BLaER1 (cell line): ENCODE results near the gene SERHL2.
"Not testable (repeated sequence)": the region's sequence is repeated elsewhere in the genome, so short reads cannot be mapped to it uniquely, and the experiment has no call there.

Experiments used
- H3K27ac ChIP-seq: shearing (Covaris generic); formaldehyde crosslinking; 2 replicates; pipeline ENCODE4 v1.8.1; 2022
- H3K27me3 ChIP-seq: shearing (Covaris generic); formaldehyde crosslinking; 2 replicates; pipeline ENCODE4 v1.8.1; 2022
- H3K36me3 ChIP-seq: shearing (Covaris generic); formaldehyde crosslinking; 2 replicates; pipeline ENCODE4 v1.8.1; 2022
- H3K4me1 ChIP-seq: shearing (Covaris generic); formaldehyde crosslinking; 2 replicates; pipeline ENCODE4 v1.8.1; 2022
- H3K4me2 ChIP-seq: shearing (Covaris generic); formaldehyde crosslinking; 2 replicates; pipeline ENCODE4 v1.8.1; 2022
- H3K4me3 ChIP-seq: shearing (Covaris generic); formaldehyde crosslinking; 2 replicates; pipeline ENCODE4 v1.8.1; 2022
- H3K9ac ChIP-seq: shearing (Covaris generic); formaldehyde crosslinking; 2 replicates; pipeline ENCODE4 v1.8.1; 2022
- H3K9me3 ChIP-seq: shearing (Covaris generic); formaldehyde crosslinking; 2 replicates; pipeline ENCODE4 v1.8.1; 2022
- H4K20me1 ChIP-seq: shearing (Covaris generic); formaldehyde crosslinking; 2 replicates; pipeline ENCODE4 v1.8.1; 2022
- Cebpa-rat ChIP-seq: shearing (Covaris generic); IDR thresholded peaks from 2 replicates; pipeline ENCODE4 v1.8.1; 2022

The SERHL2 gene

DNA sequence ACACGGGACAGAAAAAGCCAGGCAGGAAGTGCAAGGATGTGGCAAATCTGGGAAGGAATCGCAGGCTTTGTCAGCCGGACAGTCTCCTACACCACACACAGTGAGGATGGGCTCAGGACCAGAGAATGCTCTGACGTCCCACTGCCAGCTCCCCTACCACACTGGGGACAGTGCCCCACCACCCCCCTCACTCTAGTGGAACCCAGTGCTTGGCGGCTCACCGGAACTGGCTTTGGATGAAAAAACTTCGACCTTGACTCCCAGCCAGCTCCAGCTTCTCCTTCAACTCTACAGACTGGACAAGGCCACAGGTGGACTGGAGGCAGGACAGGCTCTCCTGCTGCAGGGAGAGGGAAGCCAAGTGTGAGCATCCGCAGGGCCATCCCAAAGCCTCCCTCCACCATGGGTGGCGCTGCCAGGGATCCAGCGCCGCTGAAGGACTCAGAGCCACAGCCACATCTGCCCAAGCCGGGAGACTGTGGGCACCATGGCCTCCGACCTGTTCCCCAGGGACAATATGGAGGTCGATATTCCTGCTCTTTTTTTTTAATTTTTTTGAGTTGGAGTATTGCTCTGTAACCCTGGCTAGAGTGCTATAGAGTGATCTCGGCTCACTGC lies 24.0 kb downstream of the SERHL2 start:
- H3K9me3 ChIP-seq, result no peaks in the 10 kb centered on the region
- H3K36me3 ChIP-seq, result peaks cover 67% of the 10 kb centered on the region
- H3K4me1 ChIP-seq, result peaks cover 16% of the 10 kb centered on the region
- no peak overlapping the region for H3K4me2 ChIP-seq
- H3K4me3 ChIP-seq, result no peak overlapping the region
- no peak for TF ChIP-seq Cebpa-rat
- H3K27me3 ChIP-seq, result no peaks in the 10 kb centered on the region
- H3K9ac ChIP-seq, result no peak overlapping the region
- H3K27ac ChIP-seq, result no peak overlapping the region
- H4K20me1 ChIP-seq, result peaks cover 37% of the 10 kb centered on the region

DNA sequence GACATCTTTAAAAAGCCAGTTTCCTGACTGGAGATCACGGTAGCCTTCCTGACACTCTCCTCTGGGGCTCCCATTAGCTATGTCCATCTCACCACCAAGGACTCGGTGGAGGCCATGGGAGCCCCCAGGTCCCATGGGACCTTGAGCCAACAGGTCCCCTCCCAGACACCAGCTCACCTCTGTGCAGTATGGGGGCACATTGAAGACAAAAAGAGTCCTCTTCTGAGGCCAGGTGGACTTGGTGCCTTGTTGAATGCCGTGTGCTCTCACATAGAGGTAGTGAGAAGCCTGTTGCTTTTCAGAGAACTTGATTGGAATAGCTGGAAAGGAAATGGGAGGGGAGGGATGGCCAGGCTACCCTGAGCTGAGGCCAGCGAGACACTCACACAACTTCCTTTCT lies 26.3 kb downstream of the SERHL2 start:
- H3K9ac ChIP-seq, H3K27ac ChIP-seq, H3K27me3 ChIP-seq, H3K9me3 ChIP-seq, H3K4me3 ChIP-seq: not testable (repeated sequence)
- Histone ChIP-seq H3K4me2 (peak overlapping the region; percentile 24; the same call in 1 of the 2 replicates), H3K36me3 (peaks cover 69% of the 10 kb centered on the region), H4K20me1 (peaks cover 26% of the 10 kb centered on the region), H3K4me1 (peaks cover 16% of the 10 kb centered on the region)

DNA sequence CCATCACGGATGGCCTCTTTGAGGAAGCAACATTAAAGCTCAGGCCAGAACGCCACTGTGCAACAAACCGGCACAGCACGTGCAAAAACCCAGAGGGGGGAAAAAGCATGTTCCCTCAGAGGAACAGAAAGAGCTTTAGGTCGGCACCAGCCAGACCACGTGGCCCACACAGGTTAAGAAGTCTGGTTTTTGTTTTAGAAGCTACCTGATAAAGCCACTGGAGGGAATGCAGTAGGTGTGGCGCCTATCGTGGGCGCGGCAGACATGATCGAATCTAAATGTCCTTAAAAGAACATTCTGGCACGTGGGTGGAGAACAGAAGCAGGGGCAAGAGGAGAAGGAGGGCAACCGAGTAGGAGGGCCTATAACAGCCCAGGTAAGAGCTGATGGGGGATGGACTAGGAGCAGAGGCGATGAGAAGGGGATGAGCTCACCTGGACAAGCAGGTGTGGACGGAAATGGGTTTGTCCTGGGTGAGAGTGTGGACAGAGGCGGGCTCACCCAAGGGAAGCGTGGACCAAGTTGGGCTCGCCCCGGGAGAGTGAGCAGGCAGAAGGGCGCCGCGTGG lies 27.5 kb downstream of the SERHL2 start:
- H3K9ac ChIP-seq, result peak overlapping the region; percentile 93
- H4K20me1 ChIP-seq, result peaks cover 26% of the 10 kb centered on the region
- H3K9me3 ChIP-seq, H3K27me3 ChIP-seq: not testable (repeated sequence)
- H3K4me3 ChIP-seq, result peak overlapping the region; percentile 84
- H3K4me2 ChIP-seq, result peak overlapping the region; percentile 82
- peaks cover 25% of the 10 kb centered on the region for H3K4me1 ChIP-seq
- H3K36me3 ChIP-seq, result peaks cover 72% of the 10 kb centered on the region
- H3K27ac ChIP-seq, result peak overlapping the region; percentile 93

DNA sequence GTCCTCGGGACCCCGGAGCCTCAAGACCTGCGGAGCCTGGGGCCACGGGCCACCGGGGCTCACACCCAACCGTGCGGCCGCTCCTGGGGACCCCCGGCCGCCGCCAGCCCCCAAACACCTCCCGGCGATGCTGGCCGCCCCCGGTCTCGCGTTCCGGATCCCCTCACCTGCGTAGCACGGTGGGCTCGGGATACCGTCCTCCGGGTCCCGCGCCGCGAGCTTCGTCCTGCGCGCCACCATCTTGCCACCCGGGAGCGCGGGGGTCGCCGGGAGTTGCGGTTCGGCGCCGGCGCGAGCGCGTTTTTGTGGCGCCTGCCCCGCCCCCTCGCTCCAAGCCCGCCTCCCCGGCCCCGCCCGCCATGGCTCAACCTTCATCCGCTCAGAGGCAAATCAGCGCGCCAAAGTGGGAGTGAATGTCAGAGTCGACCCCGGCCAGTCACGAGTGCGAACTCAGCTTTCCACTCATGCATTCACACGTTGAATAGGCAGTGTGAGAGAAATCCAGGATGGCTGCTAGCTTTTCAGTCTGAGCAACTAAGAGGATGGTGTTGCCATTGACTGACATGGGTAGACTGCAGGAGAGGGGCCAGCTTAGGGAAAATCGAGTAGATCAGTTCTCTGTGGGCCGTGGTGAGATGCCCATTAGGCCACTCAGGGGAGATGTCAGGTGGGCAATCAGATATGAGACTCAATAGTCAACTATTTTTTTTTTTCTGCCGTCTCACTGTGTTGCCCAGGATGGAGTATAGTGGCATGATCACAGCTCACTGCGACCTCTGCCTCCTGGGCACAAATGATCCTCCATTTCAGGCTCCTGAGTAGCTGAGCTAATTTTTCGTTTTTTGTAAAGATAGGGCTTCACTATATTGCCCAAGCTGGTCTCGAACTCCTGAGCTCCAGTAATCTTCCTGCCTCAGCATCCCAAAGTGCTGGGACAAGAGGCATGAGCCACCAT lies 28.3 kb downstream of the SERHL2 start:
- Histone ChIP-seq H3K4me3 (peak overlapping the region; percentile 84), H3K9me3 (no peaks in the 10 kb centered on the region), H3K36me3 (peaks cover 75% of the 10 kb centered on the region), H4K20me1 (peaks cover 24% of the 10 kb centered on the region), H3K27me3 (no peaks in the 10 kb centered on the region), H3K4me2 (peak overlapping the region; percentile 55), H3K9ac (peak overlapping the region; percentile 93), H3K27ac (peak overlapping the region; percentile 93), H3K4me1 (peaks cover 32% of the 10 kb centered on the region)
- TF ChIP-seq Cebpa-rat, result no peak

DNA sequence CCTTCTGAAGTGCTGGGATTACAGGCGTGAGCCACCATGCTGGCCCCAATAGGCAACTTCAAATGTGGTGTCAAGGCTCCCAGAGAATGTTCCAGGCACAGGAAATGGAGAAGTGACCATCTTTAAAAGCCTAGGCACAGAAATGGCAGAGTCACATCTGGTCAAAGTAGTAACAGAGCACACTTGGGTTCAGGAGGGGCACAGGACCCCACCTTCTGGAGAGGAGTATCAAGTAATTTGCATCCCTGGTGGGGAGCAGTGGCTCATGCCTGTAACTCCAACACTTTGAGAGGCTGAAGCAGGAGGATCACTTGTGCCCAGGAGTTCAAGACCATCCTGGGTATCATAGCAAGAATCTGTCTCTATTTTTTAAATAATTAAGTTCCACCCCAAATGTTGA lies 29.2 kb downstream of the SERHL2 start:
- H3K4me1 ChIP-seq, result peaks cover 41% of the 10 kb centered on the region
- H3K4me2 ChIP-seq, result no peak overlapping the region
- H3K9ac ChIP-seq, result no peak overlapping the region; the same call in 1 of the 2 replicates
- no peak overlapping the region for H3K27ac ChIP-seq
- no peak overlapping the region for H3K4me3 ChIP-seq
- no peak for TF ChIP-seq Cebpa-rat
- peaks cover 75% of the 10 kb centered on the region for H3K36me3 ChIP-seq
- peaks cover 15% of the 10 kb centered on the region; the same call in 1 of the 2 replicates for H4K20me1 ChIP-seq
- no peaks in the 10 kb centered on the region for H3K27me3 ChIP-seq
- H3K9me3 ChIP-seq, result no peaks in the 10 kb centered on the region

DNA sequence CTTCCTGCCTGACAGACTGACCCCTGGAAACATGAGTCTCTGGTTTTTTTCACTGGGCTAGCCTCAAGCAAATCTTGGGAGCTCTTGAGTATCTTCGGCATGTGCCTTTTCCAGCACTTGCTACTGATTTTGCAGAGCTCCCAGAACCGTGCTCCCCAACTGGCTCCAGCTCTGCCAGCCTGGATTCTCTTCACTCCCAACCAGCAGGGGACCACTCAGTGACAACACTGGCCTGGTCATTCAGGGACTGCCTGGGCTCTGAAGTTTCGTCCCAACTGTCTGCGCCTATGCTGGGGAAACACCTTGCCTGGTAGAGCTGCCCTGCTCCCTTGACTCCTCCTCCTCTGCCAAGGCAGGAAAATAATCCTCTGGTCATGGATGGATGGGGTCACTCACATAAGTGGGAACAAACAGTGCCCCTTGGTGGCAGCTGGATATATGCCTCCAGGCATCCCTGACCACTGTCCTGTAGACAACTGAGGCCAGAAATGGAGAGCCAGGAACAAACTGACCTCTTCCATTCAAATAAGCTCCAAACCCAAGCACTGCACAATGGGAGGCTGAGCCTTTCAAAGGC lies 30.7 kb downstream of the SERHL2 start:
- H3K36me3 ChIP-seq, result peaks cover 77% of the 10 kb centered on the region
- H3K27ac ChIP-seq, result no peak overlapping the region

DNA sequence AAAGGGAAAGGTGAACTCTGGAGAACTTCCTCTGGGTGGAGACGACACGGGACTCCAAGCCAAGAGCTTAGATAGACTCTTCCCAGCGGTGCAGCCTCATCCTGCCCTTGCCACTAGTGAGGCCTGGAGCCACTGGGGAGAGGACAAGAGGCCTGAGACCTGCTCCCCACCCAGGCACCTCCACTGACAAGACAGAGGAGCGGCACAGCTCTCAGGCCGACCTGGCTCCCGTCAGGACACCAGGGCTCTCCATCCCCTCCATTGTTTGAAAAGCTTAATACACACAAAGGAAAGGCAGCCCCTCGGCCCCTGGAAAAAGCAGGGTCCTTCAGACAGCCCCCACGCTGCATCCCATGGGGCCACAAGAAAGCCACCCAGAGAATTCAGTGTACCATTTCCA lies 31.3 kb downstream of the SERHL2 start:
- no peaks in the 10 kb centered on the region for H3K27me3 ChIP-seq
- no peak overlapping the region for H3K4me3 ChIP-seq
- H3K9ac ChIP-seq, result no peak overlapping the region
- peaks cover 1% of the 10 kb centered on the region; the same call in 1 of the 2 replicates for H4K20me1 ChIP-seq
- peaks cover 40% of the 10 kb centered on the region for H3K4me1 ChIP-seq
- TF ChIP-seq Cebpa-rat, result no peak
- no peaks in the 10 kb centered on the region for H3K9me3 ChIP-seq
- H3K4me2 ChIP-seq, result no peak overlapping the region
- no peak overlapping the region for H3K27ac ChIP-seq
- H3K36me3 ChIP-seq, result peaks cover 77% of the 10 kb centered on the region

More for the DNA sequence above, 30.7 kb downstream of the SERHL2 start:
- H4K20me1 ChIP-seq, result peaks cover 6% of the 10 kb centered on the region; the same call in 1 of the 2 replicates
- no peak for TF ChIP-seq Cebpa-rat
- no peak overlapping the region for H3K4me3 ChIP-seq
- H3K4me1 ChIP-seq, result peaks cover 45% of the 10 kb centered on the region
- H3K27me3 ChIP-seq, result no peaks in the 10 kb centered on the region
- no peak overlapping the region for H3K4me2 ChIP-seq
- H3K9me3 ChIP-seq, result no peaks in the 10 kb centered on the region
- no peak overlapping the region for H3K9ac ChIP-seq

DNA sequence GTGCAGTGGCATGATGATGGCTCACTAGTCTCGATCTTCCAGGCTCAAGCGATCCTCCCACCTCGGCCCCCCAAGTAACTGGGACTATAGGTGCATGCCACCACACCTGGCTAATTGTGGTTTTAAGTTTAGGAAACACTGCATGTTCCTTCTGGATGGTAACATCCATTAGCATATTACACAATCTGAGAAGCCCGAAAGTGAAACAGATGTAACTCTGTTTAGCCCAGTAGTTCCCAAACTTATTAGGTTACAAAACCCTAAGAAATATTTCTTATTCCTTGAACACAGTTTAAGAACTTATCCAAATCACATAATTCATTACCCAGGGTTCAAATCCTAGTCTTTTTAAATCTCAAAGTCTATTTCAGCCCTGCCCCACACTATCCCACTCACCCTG lies 32.6 kb downstream of the SERHL2 start:
- no peak overlapping the region for H3K4me3 ChIP-seq

DNA sequence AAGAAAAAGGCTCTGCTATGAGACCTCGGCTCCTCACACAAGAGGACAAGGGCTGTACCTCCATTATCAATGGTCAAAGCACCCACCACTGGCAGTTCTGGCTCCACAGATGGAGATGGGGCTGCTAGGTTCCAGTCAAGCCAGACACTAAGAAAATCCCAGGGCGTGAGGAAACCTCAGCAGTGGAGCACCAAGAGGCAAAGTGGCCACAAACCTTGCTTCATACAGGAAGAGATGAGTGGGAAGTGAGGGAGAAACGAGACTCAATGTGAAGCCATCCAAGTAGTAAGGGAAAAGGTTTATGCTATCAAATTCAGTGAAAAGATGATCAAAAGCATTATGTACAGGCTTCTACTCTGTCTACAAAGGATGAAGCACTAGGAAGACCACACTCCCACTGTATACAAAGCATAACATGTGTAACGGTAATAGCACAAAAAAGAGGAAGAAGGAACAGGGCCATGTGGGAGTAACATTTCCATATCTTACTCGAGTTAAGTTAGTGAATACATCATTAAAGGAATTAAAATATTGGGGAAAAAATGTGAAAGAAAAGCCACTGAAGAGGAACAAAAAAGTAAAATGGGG lies 33.9 kb downstream of the SERHL2 start:
- Histone ChIP-seq H3K27me3 (no peaks in the 10 kb centered on the region), H3K9ac (peak overlapping the region; percentile 25; the same call in 1 of the 2 replicates), H4K20me1 (peaks cover 21% of the 10 kb centered on the region; the same call in 1 of the 2 replicates), H3K27ac (peak overlapping the region; percentile 16; the same call in 1 of the 2 replicates), H3K4me3 (no peak overlapping the region), H3K4me2 (peak overlapping the region; percentile 42), H3K4me1 (peaks cover 28% of the 10 kb centered on the region), H3K9me3 (no peaks in the 10 kb centered on the region), H3K36me3 (peaks cover 100% of the 10 kb centered on the region)
- TF ChIP-seq Cebpa-rat, result no peak

More for the DNA sequence above, 32.6 kb downstream of the SERHL2 start:
- H3K9ac ChIP-seq, result peak overlapping the region; percentile 29; the same call in 1 of the 2 replicates
- 0 out of 2 replicates have a peak, but pooled peaks cover 8% of the 10 kb centered on the region for H4K20me1 ChIP-seq
- H3K4me2 ChIP-seq, result no peak overlapping the region
- TF ChIP-seq Cebpa-rat, result no peak; the same call in 1 of the 2 replicates
- peak overlapping the region; percentile 35; the same call in 1 of the 2 replicates for H3K27ac ChIP-seq
- no peaks in the 10 kb centered on the region for H3K27me3 ChIP-seq
- H3K9me3 ChIP-seq, result no peaks in the 10 kb centered on the region
- peaks cover 34% of the 10 kb centered on the region for H3K4me1 ChIP-seq
- peaks cover 88% of the 10 kb centered on the region for H3K36me3 ChIP-seq
